ENCODE data around the gene RABGAP1L. TPM values are rescaled to one million over a fixed set of nuclear protein-coding genes. Genes with fewer than 3 reads are reported as not detected.
"Not testable (repeated sequence)": the region's sequence is repeated elsewhere in the genome, so short reads cannot be mapped to it uniquely, and the experiment has no call there.

Gene RABGAP1L
- total and polyA plus RNA-seq, 5 experiments from 2014 or later: 36.8 to 93.6 (median 59.8) TPM

- H3K27ac Mint-ChIP-seq: peak overlapping the region in 7 of 10 donors; percentile 1 to 41 (median 16)
- peaks cover 3 to 97% (median 17%) of the 10 kb centered on the region in 3 donors for H3K36me3 Mint-ChIP-seq
- H3K27me3 Mint-ChIP-seq: no peaks in the 10 kb centered on the region
- no peaks in the 10 kb centered on the region for H3K9me3 Mint-ChIP-seq
- no peak overlapping the region for H3K4me3 Mint-ChIP-seq
- POLR2A ChIA-PET: interaction anchor here (3.9 kb wide), 1 partner anchor 14 kb away, joined by 22 read pairs; the partner anchor contains the start of gene CACYBP
- H3K4me1 Mint-ChIP-seq: peaks cover 6 to 11% (median 9%) of the 10 kb centered on the region in 4 donors
- ATAC-seq (no peak), DNase-seq (no peak)
Measured at GRCh38 chr1:175013445-175013844, 854.1 kb downstream of the RABGAP1L start.

DNA sequence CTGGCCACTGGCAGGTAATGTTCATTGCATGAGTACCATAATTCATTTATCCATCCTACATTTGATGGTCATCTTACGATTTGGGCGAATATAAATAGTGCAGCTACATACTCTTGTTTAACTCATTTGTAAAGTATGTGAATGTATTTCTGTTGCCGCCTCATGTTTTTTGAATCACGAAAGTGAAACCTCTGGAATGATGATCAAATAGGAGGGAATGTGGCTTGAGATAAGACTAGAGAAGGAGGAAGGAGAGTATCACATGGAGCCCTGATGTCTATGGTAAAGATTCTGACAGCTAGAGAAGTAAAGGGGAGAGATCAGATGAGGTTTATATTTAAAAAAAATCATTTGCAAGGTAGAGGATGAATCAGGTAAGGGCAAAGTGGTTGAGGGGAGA lies 855.9 kb downstream of the RABGAP1L start:
- peak overlapping the region in 7 of 10 donors; percentile 6 to 83 (median 50) for H3K27ac Mint-ChIP-seq
- H3K36me3 Mint-ChIP-seq: peaks cover 3 to 87% (median 19%) of the 10 kb centered on the region in 3 donors

GRCh38 chr1:175019524-175019923 lies 860.2 kb downstream of the RABGAP1L start:
- peaks cover 26 to 41% (median 38%) of the 10 kb centered on the region in 4 donors for H3K4me1 Mint-ChIP-seq
- H3K9me3 Mint-ChIP-seq: peaks cover 0 to 2% (median 0%) of the 10 kb centered on the region in 9 donors
- no peaks in the 10 kb centered on the region for H3K27me3 Mint-ChIP-seq
- peak overlapping the region in 2 of 10 donors; percentile 44 to 50 for H3K27ac Mint-ChIP-seq
- DNase-seq (no peak), ATAC-seq (no peak)
- POLR2A ChIA-PET: no interaction called here
- peaks cover 0 to 54% (median 9%) of the 10 kb centered on the region in 3 donors for H3K36me3 Mint-ChIP-seq
- H3K4me3 Mint-ChIP-seq: no peak overlapping the region

More for the DNA sequence above, 855.9 kb downstream of the RABGAP1L start:
- Mint-ChIP-seq H3K4me1 (peaks cover 6 to 15% (median 7%) of the 10 kb centered on the region in 4 donors), H3K4me3 (no peak overlapping the region), H3K9me3 (no peaks in the 10 kb centered on the region), H3K27me3 (no peaks in the 10 kb centered on the region)
- no peak for DNase-seq
- POLR2A ChIA-PET: interaction anchor here (0.7 to 3.9 kb wide), 2 partner anchors 15 to 220 kb away, joined by 5 to 22 read pairs; partner anchors contain the start of gene CACYBP
- ATAC-seq: no peak

DNA sequence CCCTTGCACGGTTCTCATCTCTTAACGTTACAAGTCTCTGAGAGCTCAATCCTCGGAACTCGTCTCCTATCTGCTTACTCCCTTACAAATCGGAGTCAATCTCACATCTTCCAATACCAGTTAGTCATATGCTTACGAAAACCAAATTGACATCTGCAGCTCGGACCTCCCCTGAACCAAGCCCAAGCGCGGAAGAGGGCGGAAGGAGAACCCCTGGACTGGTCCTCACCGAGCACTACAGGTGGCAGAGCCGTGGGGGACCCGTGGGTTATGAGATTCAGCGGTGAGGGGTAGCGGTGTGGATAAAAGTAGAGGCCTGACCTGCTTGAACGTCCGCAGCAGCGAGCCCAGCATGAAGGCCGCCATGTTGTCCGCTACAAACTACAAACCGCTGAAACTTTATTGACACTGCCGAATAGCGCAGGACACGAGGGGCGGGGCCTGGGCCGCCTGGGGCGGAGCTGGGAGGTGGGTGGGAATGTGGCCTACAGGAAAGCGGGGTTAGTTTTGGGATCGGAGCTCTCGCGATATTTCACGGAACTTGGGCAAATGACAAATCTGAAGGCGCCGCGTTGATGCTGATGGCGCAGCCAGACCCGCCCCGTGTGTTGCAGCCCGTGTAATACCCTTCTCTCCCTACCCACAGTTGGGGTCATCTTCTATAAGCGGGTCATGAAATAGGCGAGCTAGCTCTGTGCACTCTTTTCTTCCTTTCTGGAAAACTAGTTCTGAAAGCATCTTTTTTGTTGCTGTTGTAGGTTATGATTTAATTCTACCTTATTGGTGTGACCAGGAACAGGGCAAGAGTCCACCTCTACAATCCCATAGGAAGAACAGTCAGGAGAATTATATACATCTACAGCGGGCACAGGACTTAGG lies 864.0 kb downstream of the RABGAP1L start, which contains the start of gene MRPS14:
Gene MRPS14 (minus strand): TSS at position 383 of the 879 bp plus-strand sequence. CDS start 17 bp downstream, at position 366.
- peak; percentile 92 to 93 for ATAC-seq

GRCh38 chr1:175023922-175024242 lies 864.6 kb downstream of the RABGAP1L start:
- peak overlapping the region; percentile 92 to 100 (median 96) for H3K27ac Mint-ChIP-seq
- POLR2A ChIA-PET: interaction anchor here (0.6 to 4.2 kb wide), 19 partner anchors 8 to 1547 kb away, joined by 3 to 180 read pairs (median 5); partner anchors contain the start of genes CACYBP, KLHL20, PRDX6 and RC3H1
- not testable (repeated sequence) for ATAC-seq, H3K9me3 Mint-ChIP-seq, DNase-seq, H3K27me3 Mint-ChIP-seq
- H3K4me3 Mint-ChIP-seq: peak overlapping the region; percentile 87 to 98 (median 92)
- H3K36me3 Mint-ChIP-seq: peaks cover 0 to 14% (median under 1%) of the 10 kb centered on the region in 3 donors
- peaks cover 24 to 39% (median 31%) of the 10 kb centered on the region in 4 donors for H3K4me1 Mint-ChIP-seq

More for the DNA sequence above, 864.0 kb downstream of the RABGAP1L start, which contains the start of gene MRPS14:
- Mint-ChIP-seq H3K36me3 (peaks cover 0 to 17% (median 2%) of the 10 kb centered on the region in 3 donors), H3K4me1 (peaks cover 24 to 39% (median 32%) of the 10 kb centered on the region in 4 donors), H3K9me3 (peaks cover 0 to 8% (median 0%) of the 10 kb centered on the region in 9 donors), H3K4me3 (peak within 1 kb of the TSS; percentile 87 to 98 (median 92)), H3K27ac (peak within 1 kb of the TSS; percentile 92 to 100 (median 96)), H3K27me3 (no peaks in the 10 kb centered on the region)
- peak; percentile 94 to 99 (median 97) for DNase-seq
- POLR2A ChIA-PET: interaction anchor here (0.5 to 4.2 kb wide), 23 partner anchors 9 to 1546 kb away, joined by 3 to 180 read pairs (median 5); partner anchors contain the start of genes CACYBP, KLHL20, PRDX6 and RC3H1

GRCh38 chr1:175024773-175025172 lies 865.5 kb downstream of the RABGAP1L start:
- ATAC-seq (no peak), DNase-seq (no peak)
- Mint-ChIP-seq H3K36me3 (peaks cover 0 to 12% (median 0%) of the 10 kb centered on the region in 3 donors), H3K4me1 (peaks cover 29 to 46% (median 36%) of the 10 kb centered on the region in 4 donors), H3K4me3 (peak overlapping the region in 9 of 10 donors; percentile 15 to 98 (median 64)), H3K9me3 (peaks cover 0 to 8% (median 0%) of the 10 kb centered on the region in 9 donors), H3K27me3 (no peaks in the 10 kb centered on the region), H3K27ac (peak overlapping the region in 9 of 10 donors; percentile 49 to 100 (median 93))
- POLR2A ChIA-PET: interaction anchor here (0.7 to 4.2 kb wide), 2 partner anchors 25 to 118 kb away, joined by 4 to 180 read pairs; partner anchors contain the start of gene CACYBP

DNA sequence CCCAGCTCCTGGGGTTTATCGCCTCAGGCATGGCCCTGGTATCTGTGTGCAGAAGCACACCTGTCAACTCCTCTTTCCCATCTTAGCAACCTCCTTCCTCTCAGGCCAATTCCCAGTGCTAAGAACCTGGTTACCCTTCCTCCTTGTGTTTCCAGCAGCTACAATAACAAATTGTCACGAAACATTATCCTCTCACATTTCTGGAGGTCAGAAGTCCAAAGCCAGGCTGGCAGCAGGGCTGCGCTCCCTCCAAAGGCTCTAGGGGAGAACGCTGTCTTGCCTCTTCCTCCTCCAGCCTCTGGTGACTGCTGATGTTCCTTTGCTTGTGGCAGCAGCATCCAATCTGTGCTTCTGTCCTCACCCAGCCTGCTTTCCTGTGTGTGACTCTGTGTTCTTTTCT lies 874.6 kb downstream of the RABGAP1L start:
- H3K27me3 Mint-ChIP-seq: peaks cover 0 to 7% (median 0%) of the 10 kb centered on the region in 5 donors
- ATAC-seq: no peak

DNA sequence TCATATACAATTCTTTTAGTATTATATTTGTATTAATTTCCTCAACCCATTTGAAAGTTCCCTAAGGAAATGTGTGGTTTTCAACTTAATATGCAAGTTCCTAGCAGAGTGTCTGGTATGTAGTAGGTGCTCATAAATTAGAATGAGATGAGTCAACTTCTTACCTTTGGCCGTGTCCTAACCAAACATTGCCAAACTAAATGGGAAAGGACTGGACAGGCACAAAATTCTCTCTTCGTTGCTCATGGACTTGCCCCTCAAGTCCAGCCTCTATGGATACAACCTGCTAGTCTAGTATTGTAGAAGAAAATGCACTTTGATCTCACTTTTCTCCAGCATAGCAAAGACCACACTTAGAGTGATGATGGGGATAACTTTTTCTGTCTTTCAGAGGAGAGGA lies 875.5 kb downstream of the RABGAP1L start:
- DNase-seq: no peak
- H3K4me1 Mint-ChIP-seq: peaks cover under 1 to 2% (median 2%) of the 10 kb centered on the region in 4 donors
- no peak for ATAC-seq
- no peaks in the 10 kb centered on the region for H3K9me3 Mint-ChIP-seq
- H3K36me3 Mint-ChIP-seq: no peaks in the 10 kb centered on the region
- POLR2A ChIA-PET: no interaction called here
- H3K27me3 Mint-ChIP-seq: peaks cover 0 to 7% (median 0%) of the 10 kb centered on the region in 5 donors
- no peak overlapping the region for H3K4me3 Mint-ChIP-seq
- no peak overlapping the region for H3K27ac Mint-ChIP-seq

More for the DNA sequence above, 874.6 kb downstream of the RABGAP1L start:
- Mint-ChIP-seq H3K4me3 (no peak overlapping the region), H3K27ac (no peak overlapping the region), H3K9me3 (no peaks in the 10 kb centered on the region), H3K36me3 (no peaks in the 10 kb centered on the region), H3K4me1 (peaks cover 6 to 9% (median 6%) of the 10 kb centered on the region in 4 donors)
- POLR2A ChIA-PET: no interaction called here
- DNase-seq: no peak

DNA sequence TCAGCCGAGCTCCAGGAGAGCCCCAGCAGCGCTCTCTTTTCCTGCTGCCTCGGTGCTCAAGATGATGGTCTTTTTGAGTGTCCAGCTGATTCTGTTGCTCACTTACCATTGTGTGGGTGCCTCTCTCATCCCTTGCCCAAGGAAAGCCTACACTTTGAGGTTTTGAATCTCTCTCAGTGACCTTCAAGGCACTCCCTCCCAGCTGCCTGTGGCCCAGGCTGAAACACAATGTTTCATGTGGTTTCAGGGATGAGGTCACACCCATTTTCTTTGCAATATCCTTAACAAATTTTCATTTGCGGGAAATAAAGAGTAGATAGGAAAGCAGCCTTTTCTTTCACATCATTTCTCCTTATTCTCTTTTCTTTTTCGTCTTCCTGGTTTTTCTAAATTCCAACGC lies 876.5 kb downstream of the RABGAP1L start:
- no peaks in the 10 kb centered on the region for H3K4me1 Mint-ChIP-seq
- no peaks in the 10 kb centered on the region for H3K36me3 Mint-ChIP-seq
- H3K27me3 Mint-ChIP-seq: peaks cover 0 to 7% (median 0%) of the 10 kb centered on the region in 5 donors
- H3K9me3 Mint-ChIP-seq: no peaks in the 10 kb centered on the region
- no peak overlapping the region for H3K4me3 Mint-ChIP-seq
- POLR2A ChIA-PET: no interaction called here
- no peak for ATAC-seq
- no peak for DNase-seq
- no peak overlapping the region for H3K27ac Mint-ChIP-seq

- no peak for ATAC-seq
- POLR2A ChIA-PET: no interaction called here
Measured at GRCh38 chr1:175036476-175036875, 877.2 kb downstream of the RABGAP1L start.

GRCh38 chr1:175037416-175037815 lies 878.1 kb downstream of the RABGAP1L start:
- H3K27ac Mint-ChIP-seq: no peak overlapping the region
- no peaks in the 10 kb centered on the region for H3K4me1 Mint-ChIP-seq
- no peaks in the 10 kb centered on the region for H3K9me3 Mint-ChIP-seq
- DNase-seq (no peak), ATAC-seq (no peak)
- H3K27me3 Mint-ChIP-seq: peaks cover 0 to 7% (median 0%) of the 10 kb centered on the region in 5 donors
- POLR2A ChIA-PET: no interaction called here
- H3K4me3 Mint-ChIP-seq: no peak overlapping the region
- no peaks in the 10 kb centered on the region for H3K36me3 Mint-ChIP-seq

More at GRCh38 chr1:175036476-175036875, 877.2 kb downstream of the RABGAP1L start:
- no peak for DNase-seq
- Mint-ChIP-seq H3K27ac (no peak overlapping the region), H3K9me3 (no peaks in the 10 kb centered on the region), H3K4me1 (no peaks in the 10 kb centered on the region), H3K36me3 (no peaks in the 10 kb centered on the region), H3K4me3 (no peak overlapping the region), H3K27me3 (peaks cover 0 to 7% (median 0%) of the 10 kb centered on the region in 5 donors)

DNA sequence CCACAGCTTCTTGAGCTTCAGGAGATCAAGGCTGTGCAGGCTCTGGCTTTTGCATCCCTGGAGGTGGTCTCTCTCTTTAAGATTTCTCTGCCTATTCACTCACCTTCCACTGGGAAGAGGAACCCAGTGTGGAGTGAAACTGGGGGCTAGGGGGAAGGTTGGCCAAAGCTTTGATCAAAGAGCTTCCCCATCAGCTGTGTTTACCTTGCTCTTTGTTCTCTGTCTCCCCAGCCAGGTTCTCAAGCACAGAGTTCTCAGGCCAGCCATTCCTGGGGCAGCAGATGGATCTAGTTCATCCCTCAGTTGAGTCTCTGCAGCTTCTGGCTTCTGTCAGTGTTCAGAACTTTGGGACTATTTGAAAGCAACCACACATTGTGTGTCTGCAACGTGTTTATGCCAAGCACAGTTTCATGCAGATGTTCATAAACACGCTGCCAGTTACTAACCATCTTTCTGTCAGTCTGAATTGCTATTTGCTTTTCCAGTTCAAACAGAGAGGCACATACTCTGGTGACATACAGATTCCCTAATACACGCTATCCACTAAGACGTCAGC lies 881.1 kb downstream of the RABGAP1L start:
- POLR2A ChIA-PET: interaction anchor here (0.8 kb wide), 1 partner anchor 18 kb away, joined by 3 read pairs; no protein-coding TSS in a partner anchor
- Mint-ChIP-seq H3K27me3 (peaks cover 0 to 8% (median 7%) of the 10 kb centered on the region in 5 donors), H3K4me3 (no peak overlapping the region), H3K36me3 (no peaks in the 10 kb centered on the region), H3K4me1 (peaks cover 0 to 2% (median 0%) of the 10 kb centered on the region in 4 donors), H3K9me3 (no peaks in the 10 kb centered on the region), H3K27ac (no peak overlapping the region)
- no peak for ATAC-seq
- no peak for DNase-seq

Measured in naive thymus-derived CD8-positive, alpha-beta T cell (primary cell).